Keratinocyte (primary cell): ENCODE measurements around the gene CYP4F11. TPM values are rescaled to one million over a fixed set of nuclear protein-coding genes. Genes with fewer than 3 reads are reported as not detected.

Experiments used
- DNase-seq: peaks from one replicate; pipeline ENCODE4 v3.0.0-alpha.2; 2011; ENCODE audit warnings: low read depth, missing footprints, low spot score
- FAIRE-seq: peaks from 2 replicates; lab custom pipeline; 2011; peaks lifted over from hg19 to GRCh38; lab: Jason Lieb, UNC
- H2AFZ ChIP-seq: 2 replicates; pipeline ENCODE4 v1.6.0; 2012; ENCODE audit warnings: low read length, control low read depth, inconsistent platforms; ENCODE audit not compliant: control insufficient read depth
- H3K27ac ChIP-seq: 2 replicates; pipeline ENCODE4 v1.5.1; 2011; ENCODE audit warnings: low read length; ENCODE audit not compliant: control insufficient read depth, insufficient read depth
- H3K27me3 ChIP-seq: 3 replicates; pipeline ENCODE4 v1.6.0; 2011; ENCODE audit warnings: low read length; ENCODE audit not compliant: control insufficient read depth, insufficient read depth; ENCODE audit errors: extremely low read depth
- H3K36me3 ChIP-seq, 2 experiments: 2 replicates in 1 of 2; 3 replicates in 1 of 2; pipeline ENCODE4 v1.5.1; 2011; ENCODE audit warnings: low read length in 2 of 2, mild to moderate bottlenecking in 1 of 2; ENCODE audit not compliant: control insufficient read depth in 2 of 2, insufficient read depth in 2 of 2; ENCODE audit errors: extremely low read depth in 1 of 2
- H3K4me1 ChIP-seq: 3 replicates; pipeline ENCODE4 v1.5.1; 2011; ENCODE audit warnings: low read length; ENCODE audit not compliant: control insufficient read depth, insufficient read depth; ENCODE audit errors: extremely low read depth
- H3K4me2 ChIP-seq: 3 replicates; pipeline ENCODE4 v1.6.0; 2011; ENCODE audit warnings: low read depth, low read length; ENCODE audit not compliant: control insufficient read depth, insufficient read depth; ENCODE audit errors: extremely low read depth
- H3K4me3 ChIP-seq, 3 experiments: fragments of 200-600 bp in 1 of 3; sonication (generic) in 1 of 3; 2 replicates in 2 of 3; 3 replicates in 1 of 3; pipeline ENCODE4 v1.5.1; 2011 to 2016; ENCODE audit warnings: low read length in 3 of 3, mild to moderate bottlenecking in 3 of 3, control low read depth in 2 of 3, inconsistent platforms in 1 of 3, low read depth in 1 of 3, mixed read lengths in 1 of 3, mixed run types in 1 of 3, moderate library complexity in 1 of 3; ENCODE audit not compliant: control insufficient read depth in 2 of 3, insufficient read depth in 2 of 3; ENCODE audit errors: extremely low read depth in 1 of 3
- H3K79me2 ChIP-seq: 2 replicates; pipeline ENCODE4 v1.6.0; 2012; ENCODE audit warnings: low read length; ENCODE audit not compliant: control insufficient read depth, insufficient read depth
- H3K9ac ChIP-seq: 3 replicates; pipeline ENCODE4 v1.6.0; 2011; ENCODE audit warnings: low read length; ENCODE audit not compliant: control insufficient read depth, insufficient read depth; ENCODE audit errors: extremely low read depth
- H3K9me1 ChIP-seq: 3 replicates; pipeline ENCODE4 v1.6.0; 2011; ENCODE audit warnings: low read length; ENCODE audit not compliant: control insufficient read depth, insufficient read depth; ENCODE audit errors: extremely low read depth
- H3K9me3 ChIP-seq: 2 replicates; pipeline ENCODE4 v1.5.1; 2012; ENCODE audit warnings: low read depth, low read length; ENCODE audit not compliant: control insufficient read depth
- H4K20me1 ChIP-seq: 3 replicates; pipeline ENCODE4 v1.6.0; 2011; ENCODE audit warnings: low read length; ENCODE audit not compliant: control insufficient read depth, insufficient read depth; ENCODE audit errors: extremely low read depth
- EZH2 ChIP-seq: IDR thresholded peaks from one replicate; pipeline ENCODE4 v1.6.1; 2012; ENCODE audit warnings: inconsistent platforms, mild to moderate bottlenecking, low read length, moderate library complexity
- dilution Hi-C: fragments of 300-500 bp; cut with MboI; formaldehyde crosslinking; loops from one replicate; pipeline ENCODE4 v1.7.0; 2020; ENCODE audit warnings: low sequenced_read_pairs; ENCODE audit not compliant: extremely low pct_ligation_motif_present
- polyA plus RNA-seq, 5 experiments: library from polyadenylated mRNA; depleted of rRNA in 3 of 5; stranded (reverse) in 3 of 5; stranded (forward) in 1 of 5; unstranded in 1 of 5; fragments of >200 nt; gene quantifications; 1 replicate in 1 of 5; 2 replicates in 3 of 5; 3 replicates in 1 of 5; pipeline versions ENCODE4 v1.2.1 to v1.2.3, GENCODE V29; 2011 to 2012; ENCODE audit warnings: missing spikeins in 2 of 5, low read depth in 1 of 5, low replicate concordance in 1 of 5
- TF ChIP-seq, protein P1 (sequence below), 3 experiments: IDR thresholded peaks in 1 of 3; conservative IDR thresholded peaks in 1 of 3; optimal IDR thresholded peaks in 1 of 3; 2 replicates in 2 of 3; 3 replicates in 1 of 3; pipeline versions ENCODE3 to v1.5.1; 2011; ENCODE audit warnings: low read length in 3 of 3, mild to moderate bottlenecking in 3 of 3, moderate library complexity in 2 of 3, control low read depth in 1 of 3, inconsistent platforms in 1 of 3; ENCODE audit not compliant: insufficient read depth in 2 of 3; ENCODE audit errors: extremely low read depth in 1 of 3

The CYP4F11 gene
- polyA plus RNA-seq, 1 donor (not counting 4 experiments of a cell fraction or from before 2014, with no cell fraction given), result 3.6 TPM

DNA sequence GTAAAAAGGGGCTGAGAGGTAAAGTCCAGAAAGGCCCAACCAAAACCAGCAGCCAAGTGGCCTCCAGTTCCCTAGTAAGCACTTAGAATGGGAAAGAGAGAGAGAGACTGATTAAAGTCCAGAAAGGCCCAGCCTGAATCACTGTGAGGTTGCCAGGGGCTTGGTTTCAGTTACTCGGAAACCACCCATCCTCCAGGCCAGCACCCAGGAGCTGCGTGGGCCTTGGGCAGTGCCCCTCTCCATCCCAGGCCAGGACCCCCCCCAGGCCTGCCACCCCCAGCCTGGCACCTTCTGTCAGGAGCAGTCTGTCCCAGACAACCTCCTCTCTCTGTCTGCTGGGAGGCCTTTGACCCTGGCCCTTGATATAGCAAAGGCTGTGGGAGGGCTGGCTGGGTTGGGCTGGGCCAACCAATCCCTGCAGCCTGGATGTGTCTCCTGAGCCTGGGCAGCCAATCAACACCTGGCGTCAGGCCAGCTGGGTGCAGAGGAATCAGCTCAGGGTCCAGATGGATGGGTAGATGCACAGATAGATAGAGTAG, 36.5 kb downstream of the CYP4F11 start, which contains the start of gene CYP4F2:
Gene CYP4F2 (minus strand): TSS at position 337 of the 539 bp plus-strand sequence. CDS start 463 bp downstream, outside the sequence.
- Histone ChIP-seq H3K4me3 (no peak within 1 kb of the TSS), H3K27me3 (peaks cover 13% of the 10 kb centered on the region), H3K36me3 (no peaks in the 10 kb centered on the region), H3K9me1 (no peaks in the 10 kb centered on the region), H2AFZ (no peak within 1 kb of the TSS), H3K9me3 (no peaks in the 10 kb centered on the region), H3K79me2 (no peaks in the 10 kb centered on the region), H3K4me1 (no peaks in the 10 kb centered on the region), H4K20me1 (no peaks in the 10 kb centered on the region), H3K9ac (no peak within 1 kb of the TSS), H3K27ac (no peak within 1 kb of the TSS), H3K4me2 (no peak within 1 kb of the TSS)
- FAIRE-seq (no peak), DNase-seq (no peak)
- TF ChIP-seq EZH2, result no peak
- TF ChIP-seq, protein P1, sequence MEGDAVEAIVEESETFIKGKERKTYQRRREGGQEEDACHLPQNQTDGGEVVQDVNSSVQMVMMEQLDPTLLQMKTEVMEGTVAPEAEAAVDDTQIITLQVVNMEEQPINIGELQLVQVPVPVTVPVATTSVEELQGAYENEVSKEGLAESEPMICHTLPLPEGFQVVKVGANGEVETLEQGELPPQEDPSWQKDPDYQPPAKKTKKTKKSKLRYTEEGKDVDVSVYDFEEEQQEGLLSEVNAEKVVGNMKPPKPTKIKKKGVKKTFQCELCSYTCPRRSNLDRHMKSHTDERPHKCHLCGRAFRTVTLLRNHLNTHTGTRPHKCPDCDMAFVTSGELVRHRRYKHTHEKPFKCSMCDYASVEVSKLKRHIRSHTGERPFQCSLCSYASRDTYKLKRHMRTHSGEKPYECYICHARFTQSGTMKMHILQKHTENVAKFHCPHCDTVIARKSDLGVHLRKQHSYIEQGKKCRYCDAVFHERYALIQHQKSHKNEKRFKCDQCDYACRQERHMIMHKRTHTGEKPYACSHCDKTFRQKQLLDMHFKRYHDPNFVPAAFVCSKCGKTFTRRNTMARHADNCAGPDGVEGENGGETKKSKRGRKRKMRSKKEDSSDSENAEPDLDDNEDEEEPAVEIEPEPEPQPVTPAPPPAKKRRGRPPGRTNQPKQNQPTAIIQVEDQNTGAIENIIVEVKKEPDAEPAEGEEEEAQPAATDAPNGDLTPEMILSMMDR (optimal IDR thresholded peaks at IDR 0.05 in 1 of 3, IDR thresholded peaks at IDR 0.05 in 1 of 3, conservative IDR thresholded peaks at IDR 0.05 in 1 of 3; ENCODE audit: extremely low read depth in 1 of 3, insufficient read depth in 2 of 3, low read length in 3 of 3), result no peak
- dilution Hi-C loops, result no loop called here

DNA sequence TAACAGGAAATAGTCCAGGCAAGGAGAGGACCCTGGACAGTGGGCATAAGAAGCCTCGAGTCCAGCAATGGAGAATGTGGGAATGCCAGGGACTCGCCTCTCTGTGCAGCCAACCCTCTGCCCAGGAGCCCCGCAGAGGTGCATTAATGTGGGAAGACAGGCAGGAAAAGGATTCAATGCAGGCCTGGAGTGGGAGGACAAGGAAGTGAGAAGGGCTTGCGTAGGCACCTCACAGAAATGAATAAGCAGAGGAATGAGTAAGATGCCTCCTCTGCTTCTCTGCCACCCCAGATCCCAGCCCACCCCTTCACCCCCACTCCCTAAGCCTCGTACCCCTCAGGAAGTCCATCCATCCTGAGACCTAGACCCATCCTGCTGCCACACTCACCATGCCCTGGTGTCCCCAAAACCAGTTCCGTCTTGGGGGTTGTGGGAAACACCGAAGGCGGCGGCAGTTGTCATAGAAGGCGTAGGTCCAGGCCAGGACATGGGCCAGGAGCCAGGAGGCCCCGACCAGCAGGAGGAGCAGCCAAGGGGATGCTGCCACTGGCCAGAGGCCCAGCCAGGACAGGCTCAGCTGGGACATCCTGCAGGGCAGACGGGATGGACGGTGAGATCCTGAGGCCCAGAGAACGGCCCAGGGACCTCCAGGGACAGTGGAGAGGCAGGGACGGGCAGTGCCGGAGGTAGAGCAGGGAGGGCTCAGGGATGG, 37.1 kb downstream of the CYP4F11 start:
- H3K36me3 ChIP-seq, result no peaks in the 10 kb centered on the region
- H3K9ac ChIP-seq, result no peak overlapping the region
- peaks cover 13% of the 10 kb centered on the region for H3K27me3 ChIP-seq
- no peak overlapping the region for H3K27ac ChIP-seq
- TF ChIP-seq EZH2, result no peak
- TF ChIP-seq, protein P1 (optimal IDR thresholded peaks at IDR 0.05 in 1 of 3, IDR thresholded peaks at IDR 0.05 in 1 of 3, conservative IDR thresholded peaks at IDR 0.05 in 1 of 3; ENCODE audit: extremely low read depth in 1 of 3, insufficient read depth in 2 of 3, low read length in 3 of 3), result no peak
- H4K20me1 ChIP-seq, result no peaks in the 10 kb centered on the region
- H3K4me3 ChIP-seq, result no peak overlapping the region
- no peak overlapping the region for H2AFZ ChIP-seq
- H3K79me2 ChIP-seq, result no peaks in the 10 kb centered on the region
- FAIRE-seq, result no peak
- no peaks in the 10 kb centered on the region for H3K9me3 ChIP-seq
- no peak for DNase-seq
- H3K4me1 ChIP-seq, result no peaks in the 10 kb centered on the region
- no peak overlapping the region for H3K4me2 ChIP-seq
- no peaks in the 10 kb centered on the region for H3K9me1 ChIP-seq
- dilution Hi-C loops, result no loop called here
